Esophagus (tissue), 2 donors: Measurements from ENCODE around the gene MAP1A. TPM values are rescaled to one million over a fixed set of nuclear protein-coding genes. Genes with fewer than 3 reads are reported as not detected.

ENCODE experiments used
- polyA plus RNA-seq, 2 donors: library from polyadenylated mRNA; stranded (reverse); fragments of 200-250 nt; gene quantifications; one replicate each; pipeline ENCODE4 v1.2.3, GENCODE V29; 2013
- donor health status: healthy with polysubstance abuse.
- donor health status: Bipolar disorder and iron deficiency.

The MAP1A gene
- polyA plus RNA-seq, 2 donors, result 0.45 to 0.78 TPM

Other genes starting within 250 kb of the MAP1A start
- gene TGM7, start 215.4 kb upstream of the MAP1A start, polyA plus RNA-seq, result 1 to 10 TPM in 1 of 2 donors, under 1 TPM in 1; 0.05 to 5.3 TPM
- 1 to 10 TPM; 5.0 to 5.5 TPM for gene LCMT2, start 187.0 kb upstream of the MAP1A start, polyA plus RNA-seq
- gene ZSCAN29, start 146.6 kb upstream of the MAP1A start, polyA plus RNA-seq, result 1 to 10 TPM; 5.3 to 6.3 TPM
- gene TUBGCP4, start 146.5 kb upstream of the MAP1A start, polyA plus RNA-seq, result 1 to 10 TPM; 4.8 to 5.3 TPM
- 1 to 10 TPM; 6.9 to 7.8 TPM for gene TP53BP1, start 24.5 kb upstream of the MAP1A start, polyA plus RNA-seq
- 10 to 100 TPM; 10.9 to 17.8 TPM for gene PPIP5K1, start 72.6 kb downstream of the MAP1A start, polyA plus RNA-seq
- gene CKMT1B, start 76.4 kb downstream of the MAP1A start, polyA plus RNA-seq, result 10 to 100 TPM; 64.6 to 87.6 TPM
- gene STRC, start 101.2 kb downstream of the MAP1A start, polyA plus RNA-seq, result under 1 TPM; 0.11 to 0.79 TPM
- 1 to 10 TPM; 2.1 to 7.4 TPM for gene CATSPER2, start 131.2 kb downstream of the MAP1A start, polyA plus RNA-seq
- gene CKMT1A, start 176.3 kb downstream of the MAP1A start, polyA plus RNA-seq, result 10 to 100 TPM; 52.5 to 90.6 TPM
- 100 to 1,000 TPM in 1 of 2 donors, 10 to 100 TPM in 1; 90.6 to 140 TPM for gene PDIA3, start 228.8 kb downstream of the MAP1A start, polyA plus RNA-seq